DOHH2 (cell line): Measurements from ENCODE around the gene TLNRD1.

Experiments used
- H3F3A ChIP-seq: fragments of 200-600 bp; sonication (generic), shearing (Covaris generic); 2 replicates; pipeline ENCODE4 v1.6.0; 2016; ENCODE audit warnings: antibody characterized with exemption, mild to moderate bottlenecking; ENCODE audit not compliant: control insufficient read depth, insufficient read depth
- H3K27ac ChIP-seq: fragments of 200-600 bp; sonication (generic); 2 replicates; pipeline ENCODE4 v1.5.1; 2014; ENCODE audit warnings: low read depth, mild to moderate bottlenecking, low read length, moderate library complexity
- H3K27me3 ChIP-seq: fragments of 200-600 bp; sonication (generic); 2 replicates; pipeline ENCODE4 v1.6.1; 2014; ENCODE audit warnings: mild to moderate bottlenecking, low read length, mixed read lengths; ENCODE audit not compliant: control insufficient read depth
- H3K36me3 ChIP-seq: fragments of 200-600 bp; sonication (generic); 2 replicates; pipeline ENCODE4 v1.6.1; 2014; ENCODE audit warnings: mild to moderate bottlenecking, low read length, moderate library complexity, mixed read lengths; ENCODE audit not compliant: control insufficient read depth
- H3K4me1 ChIP-seq: fragments of 200-600 bp; sonication (generic); 2 replicates; pipeline ENCODE4 v1.6.1; 2014; ENCODE audit warnings: mild to moderate bottlenecking, low read length, mixed read lengths; ENCODE audit not compliant: control insufficient read depth
- H3K4me2 ChIP-seq: fragments of 200-600 bp; sonication (generic); 2 replicates; pipeline ENCODE4 v1.6.0; 2014; ENCODE audit warnings: mild to moderate bottlenecking, low read length, moderate library complexity
- H3K4me3 ChIP-seq: fragments of 200-600 bp; sonication (generic); 2 replicates; pipeline ENCODE4 v1.5.1; 2014; ENCODE audit warnings: mild to moderate bottlenecking, low read length, mixed read lengths
- H3K79me2 ChIP-seq: fragments of 200-600 bp; sonication (generic); 2 replicates; pipeline ENCODE4 v1.6.1; 2014; ENCODE audit warnings: mild to moderate bottlenecking, low read length, mixed read lengths; ENCODE audit not compliant: control insufficient read depth
- H3K9me2 ChIP-seq: fragments of 200-600 bp; sonication (generic); replicated peaks from 2 replicates; pipeline ENCODE4 v1.6.1; 2014; ENCODE audit warnings: mild to moderate bottlenecking, low read length, mixed read lengths; ENCODE audit not compliant: control insufficient read depth
- H3K9me3 ChIP-seq: fragments of 200-600 bp; sonication (generic); 2 replicates; pipeline ENCODE4 v1.6.1; 2014; ENCODE audit warnings: antibody characterized with exemption, low read length, mixed read lengths; ENCODE audit not compliant: control insufficient read depth, insufficient read depth
- H4K20me1 ChIP-seq: fragments of 200-600 bp; sonication (generic); 2 replicates; pipeline ENCODE4 v1.6.0; 2014; ENCODE audit warnings: low read depth, mild to moderate bottlenecking, antibody characterized with exemption, low read length, moderate library complexity; ENCODE audit not compliant: control insufficient read depth, insufficient read depth
- CTCF ChIP-seq: fragments of 200-600 bp; sonication (generic); IDR thresholded peaks from one replicate; pipeline ENCODE4 v1.5.1; 2014; ENCODE audit warnings: antibody characterized with exemption, mild to moderate bottlenecking, low read depth, low read length; ENCODE audit not compliant: poor library complexity, severe bottlenecking
- EZH2phosphoT487 ChIP-seq: fragments of 200-600 bp; sonication (generic); IDR thresholded peaks from 2 replicates; pipeline ENCODE4 v1.6.1; 2017; ENCODE audit warnings: borderline replicate concordance, mild to moderate bottlenecking, antibody characterized with exemption, low read length, moderate library complexity, mixed read lengths

The TLNRD1 gene

DNA sequence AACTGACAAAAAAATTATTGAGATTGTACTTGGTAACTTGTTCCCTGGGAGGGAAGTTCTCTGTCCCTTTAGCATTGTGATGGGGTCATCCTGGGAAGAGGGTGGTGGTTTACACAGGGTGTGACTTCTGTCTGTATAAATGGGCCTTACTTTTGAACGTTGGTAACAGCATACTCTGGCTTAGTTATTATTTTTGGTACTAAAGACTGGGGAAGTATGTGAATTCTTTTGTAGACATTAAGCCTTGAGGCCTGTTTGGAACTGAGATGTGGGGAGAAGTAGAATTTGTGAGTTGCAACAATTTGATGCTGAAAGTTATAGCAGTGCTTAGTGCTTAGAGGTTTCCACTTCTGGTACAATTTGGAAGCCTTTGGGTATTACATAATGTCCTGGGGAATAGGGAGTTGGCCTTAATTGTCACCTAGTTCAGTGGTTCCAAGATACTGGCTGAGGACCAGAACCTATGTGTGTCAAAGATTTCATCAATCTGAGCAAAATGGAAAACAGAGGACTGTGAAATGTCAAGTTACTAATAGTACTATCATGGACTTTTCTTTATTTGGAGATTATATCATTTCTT is 15.9 kb downstream of the TLNRD1 start:
- no peak for TF ChIP-seq EZH2phosphoT487
- TF ChIP-seq CTCF, result no peak
- H3K79me2 ChIP-seq, result 0 out of 2 replicates have a peak, but pooled peaks cover 2% of the 10 kb centered on the region
- H3K36me3 ChIP-seq, result no peaks in the 10 kb centered on the region
- H3F3A ChIP-seq, result no peaks in the 10 kb centered on the region
- H3K27me3 ChIP-seq, result no peaks in the 10 kb centered on the region
- no peaks in the 10 kb centered on the region; the same call in 1 of the 2 replicates for H4K20me1 ChIP-seq
- no peak overlapping the region for H3K4me3 ChIP-seq
- H3K4me1 ChIP-seq, result no peaks in the 10 kb centered on the region
- no peaks in the 10 kb centered on the region for H3K9me3 ChIP-seq
- H3K27ac ChIP-seq, result no peak overlapping the region
- H3K9me2 ChIP-seq, result no peaks in the 10 kb centered on the region
- H3K4me2 ChIP-seq, result no peak overlapping the region

DNA sequence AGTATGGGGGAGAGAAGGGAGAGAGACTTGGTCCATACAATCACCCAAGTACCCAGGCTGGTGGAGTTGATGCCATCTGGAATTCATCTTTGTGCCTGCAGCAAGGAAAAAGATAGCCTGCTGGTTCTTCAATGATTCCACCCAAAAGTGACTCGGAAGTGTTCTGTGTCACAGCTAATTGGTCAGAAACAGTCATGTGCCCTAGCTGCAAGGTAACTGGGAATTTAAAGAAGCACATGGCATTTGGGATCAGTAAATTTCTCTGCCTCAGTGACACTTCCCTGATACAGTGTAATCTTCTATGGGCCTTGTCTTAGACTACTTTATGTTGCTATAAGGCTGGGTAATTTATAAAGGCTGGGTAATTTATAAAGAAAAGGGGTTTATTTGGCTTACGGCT is 17.5 kb downstream of the TLNRD1 start:
- H3K9me2 ChIP-seq, result no peaks in the 10 kb centered on the region
- H4K20me1 ChIP-seq, result no peaks in the 10 kb centered on the region; the same call in 1 of the 2 replicates
- H3K79me2 ChIP-seq, result 0 out of 2 replicates have a peak, but pooled peaks cover under 1% of the 10 kb centered on the region
- peaks cover 4% of the 10 kb centered on the region for H3K4me1 ChIP-seq
- H3K4me2 ChIP-seq, result no peak overlapping the region
- TF ChIP-seq CTCF, result no peak
- no peak for TF ChIP-seq EZH2phosphoT487
- H3K36me3 ChIP-seq, result no peaks in the 10 kb centered on the region
- H3K4me3 ChIP-seq, result no peak overlapping the region
- H3K27ac ChIP-seq, result no peak overlapping the region
- no peaks in the 10 kb centered on the region for H3K9me3 ChIP-seq
- no peaks in the 10 kb centered on the region for H3F3A ChIP-seq
- H3K27me3 ChIP-seq, result no peaks in the 10 kb centered on the region

DNA sequence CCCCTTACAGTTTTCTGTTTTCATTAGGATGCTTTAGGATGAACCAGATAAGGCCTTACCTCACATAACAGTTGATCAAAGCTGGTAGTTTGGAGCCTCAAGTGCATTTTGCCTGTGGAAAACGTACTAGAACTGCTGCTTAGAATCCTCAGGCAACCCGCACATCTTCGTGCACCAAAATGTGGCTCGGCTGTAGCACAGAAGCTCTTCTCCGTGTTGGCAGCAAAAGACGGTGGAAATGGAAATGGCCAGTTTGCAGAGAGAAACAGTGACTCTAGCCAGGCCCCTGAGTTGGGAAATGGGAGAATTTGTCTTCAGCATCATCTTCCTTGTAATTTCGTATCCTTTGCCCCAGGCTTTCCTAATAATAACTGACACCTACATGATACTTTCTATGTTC is 20.6 kb downstream of the TLNRD1 start:
- Histone ChIP-seq H4K20me1 (no peaks in the 10 kb centered on the region), H3K4me2 (no peak overlapping the region)
- TF ChIP-seq EZH2phosphoT487 (no peak), CTCF (no peak)

More for the DNA sequence above, 20.6 kb downstream of the TLNRD1 start:
- no peaks in the 10 kb centered on the region for H3F3A ChIP-seq
- no peaks in the 10 kb centered on the region for H3K9me2 ChIP-seq
- no peaks in the 10 kb centered on the region for H3K36me3 ChIP-seq
- H3K79me2 ChIP-seq, result no peaks in the 10 kb centered on the region
- H3K4me1 ChIP-seq, result peaks cover 13% of the 10 kb centered on the region
- H3K27me3 ChIP-seq, result no peaks in the 10 kb centered on the region
- H3K4me3 ChIP-seq, result no peak overlapping the region
- no peaks in the 10 kb centered on the region for H3K9me3 ChIP-seq
- H3K27ac ChIP-seq, result no peak overlapping the region
